Erythroblast (primary cell): ENCODE measurements around the gene SAPCD2.
A peak's percentile ranks its signal among the peaks of the same experiment; 100 is the strongest.

Source experiments
- GATA1 ChIP-seq: IDR thresholded peaks from 2 replicates; pipeline ENCODE4 v1.6.1; 2011; ENCODE audit warnings: low read depth, mild to moderate bottlenecking, control low read depth, low read length, moderate library complexity
- POLR2A ChIP-seq: IDR thresholded peaks from 2 replicates; pipeline ENCODE4 v1.6.1; 2011; ENCODE audit warnings: mild to moderate bottlenecking, low read length

GRCh38 chr9:137114613-137115393 lies 44.4 kb upstream of the SAPCD2 start, which contains the start of gene DPP7:
- peak; percentile 30 for TF ChIP-seq POLR2A
- no peak for TF ChIP-seq GATA1
